Loucy (cell line): Measurements from ENCODE around the gene SUGP2.

Source experiments
- CTCF ChIP-seq: fragments of 200-600 bp; sonication (generic); conservative IDR thresholded peaks from 2 replicates; pipeline ENCODE4 v1.5.1; 2014; ENCODE audit warnings: mild to moderate bottlenecking, antibody characterized with exemption, low read length
- EZH2phosphoT487 ChIP-seq: fragments of 200-600 bp; IDR thresholded peaks from 2 replicates; pipeline ENCODE4 v1.6.1; 2018; ENCODE audit warnings: antibody characterized with exemption, mild to moderate bottlenecking, moderate library complexity, borderline replicate concordance

GRCh38 chr19:18975869-18976268 is 57.4 kb downstream of the SUGP2 start:
- TF ChIP-seq CTCF, result no peak
- no peak for TF ChIP-seq EZH2phosphoT487
